NCI-H2029 treated with DMSO at 0.1 percent for 48 hours (cell line): ENCODE results near the gene GLDC.
"Not testable (repeated sequence)": the region's sequence is repeated elsewhere in the genome, so short reads cannot be mapped to it uniquely, and the experiment has no call there.

Experiments
- DNase-seq: peaks from one replicate; lab custom pipeline; 2025; lab: John Stamatoyannopoulos, UW

The GLDC gene

GRCh38 chr9:6664204-6664680 lies 18.7 kb upstream of the GLDC start:
- DNase-seq: no peak

GRCh38 chr9:6660512-6660911 lies 15.0 kb upstream of the GLDC start:
- no peak for DNase-seq

- no peak for DNase-seq
Observed at GRCh38 chr9:6658628-6659353, 13.3 kb upstream of the GLDC start.

GRCh38 chr9:6656614-6657300 lies 11.2 kb upstream of the GLDC start:
- no peak for DNase-seq

- no peak for DNase-seq
Observed at GRCh38 chr9:6655036-6655435, 9.5 kb upstream of the GLDC start.

- no peak for DNase-seq
Observed at GRCh38 chr9:6646293-6646636, 736 bp upstream of the GLDC start.

GRCh38 chr9:6645105-6645354 lies 499 bp downstream of the GLDC start:
- DNase-seq: not testable (repeated sequence)

GRCh38 chr9:6644346-6645104 lies 1.0 kb downstream of the GLDC start:
- DNase-seq: no peak

GRCh38 chr9:6641961-6642360 lies 3.6 kb downstream of the GLDC start:
- no peak for DNase-seq

GRCh38 chr9:6641561-6641960 lies 4.0 kb downstream of the GLDC start:
- no peak for DNase-seq

- no peak for DNase-seq
Observed at GRCh38 chr9:6641056-6641455, 4.5 kb downstream of the GLDC start.

- DNase-seq: no peak
Observed at GRCh38 chr9:6640268-6641051, 5.1 kb downstream of the GLDC start.

GRCh38 chr9:6639622-6640021 lies 5.9 kb downstream of the GLDC start:
- no peak for DNase-seq

- no peak for DNase-seq
Observed at GRCh38 chr9:6634444-6634843, 11.1 kb downstream of the GLDC start.

GRCh38 chr9:6633378-6633777 lies 12.2 kb downstream of the GLDC start:
- DNase-seq: no peak

- DNase-seq: no peak
Observed at GRCh38 chr9:6632516-6633183, 12.9 kb downstream of the GLDC start.

GRCh38 chr9:6631207-6631512 lies 14.4 kb downstream of the GLDC start:
- no peak for DNase-seq

- DNase-seq: no peak
Observed at GRCh38 chr9:6630502-6631206, 14.9 kb downstream of the GLDC start.

- no peak for DNase-seq
Observed at GRCh38 chr9:6628704-6629103, 16.8 kb downstream of the GLDC start.

GRCh38 chr9:6625363-6625762 lies 20.2 kb downstream of the GLDC start:
- DNase-seq: no peak

- not testable (repeated sequence) for DNase-seq
Observed at GRCh38 chr9:6622784-6623183, 22.7 kb downstream of the GLDC start.
